Adrenal gland (tissue), 5 donors: Measurements from ENCODE around the gene RGS3.

ENCODE experiments used
- CTCF ChIP-seq, 6 experiments: fragments of 450-650 bp in 4 of 6; fragments of 200-600 bp in 2 of 6; sonication (generic) in 1 of 6; IDR thresholded peaks; 1 replicate in 5 of 6; 2 replicates in 1 of 6; pipeline versions ENCODE4 v1.5.1 to v1.8.0; 2016 to 2021; ENCODE audit warnings: antibody characterized with exemption in 6 of 6, mild to moderate bottlenecking in 2 of 6, moderate library complexity in 1 of 6
- POLR2A ChIP-seq, 2 donors: fragments of 450-650 bp; IDR thresholded peaks; one replicate each; pipeline ENCODE4 v1.6.1; 2017; ENCODE audit warnings: antibody characterized with exemption in 2 of 2, mild to moderate bottlenecking in 2 of 2, moderate library complexity in 1 of 2
- donor health status: DM: no; HTN: no; CAD: no.

- TF ChIP-seq CTCF (IDR thresholded peaks at IDR 0.05) (no peak), POLR2A (IDR thresholded peaks at IDR 0.05) (no peak)
Observed at GRCh38 chr9:113641100-113641885, 177.8 kb downstream of the RGS3 start.
